Vein endothelial cell (primary cell): ENCODE results near the gene PFDN4. TPM values are rescaled to one million over a fixed set of nuclear protein-coding genes. Genes with fewer than 3 reads are reported as not detected.

Source experiments
- total RNA-seq: library from RNA; depleted of rRNA; stranded (reverse); fragments of >200 nt; gene quantifications from 2 replicates; pipeline ENCODE4 v1.2.3, GENCODE V29; 2012

The PFDN4 gene
- total RNA-seq = 82.0 and 116 TPM in 2 replicates

GRCh38 chr20:54207743-54208547 is at the start of gene PFDN4:
Gene PFDN4 (plus strand): TSS chr20:54208087. CDS start chr20:54208101, 14 bp downstream.

GRCh38 chr20:54173653-54174456 is 34.0 kb upstream of the PFDN4 start, which contains the start of gene CYP24A1:
Gene CYP24A1 (minus strand): TSS chr20:54173986. CDS start chr20:54173579, 407 bp downstream.

Other genes starting within 250 kb of the PFDN4 start
- gene BCAS1, start 137.5 kb upstream of the PFDN4 start, total RNA-seq = not detected in 2 replicates
- gene CYP24A1, start 34.1 kb upstream of the PFDN4 start, total RNA-seq = not detected in 2 replicates